Activated naive CD8-positive, alpha-beta T cell (primary cell): Measurements from ENCODE around the gene TGFB1I1.
"Not testable (repeated sequence)": the region's sequence is repeated elsewhere in the genome, so short reads cannot be mapped to it uniquely, and the experiment has no call there.

ENCODE experiments used
- H3K27ac Mint-ChIP-seq: one replicate; pipeline ENCODE4 v1.8.0; 2021; ENCODE audit warnings: mixed read lengths
- H3K27me3 Mint-ChIP-seq: one replicate; pipeline ENCODE4 v1.8.0; 2021; ENCODE audit warnings: mixed read lengths
- H3K36me3 Mint-ChIP-seq: one replicate; pipeline ENCODE4 v1.8.0; 2021; ENCODE audit warnings: mixed read lengths
- H3K4me1 Mint-ChIP-seq: one replicate; pipeline ENCODE4 v1.8.0; 2021; ENCODE audit warnings: low read depth, mixed read lengths
- H3K4me3 Mint-ChIP-seq: one replicate; pipeline ENCODE4 v1.8.0; 2021; ENCODE audit warnings: mild to moderate bottlenecking, mixed read lengths
- H3K9me3 Mint-ChIP-seq: one replicate; pipeline ENCODE4 v1.8.0; 2021; ENCODE audit warnings: low read depth, mixed read lengths

The TGFB1I1 gene

DNA sequence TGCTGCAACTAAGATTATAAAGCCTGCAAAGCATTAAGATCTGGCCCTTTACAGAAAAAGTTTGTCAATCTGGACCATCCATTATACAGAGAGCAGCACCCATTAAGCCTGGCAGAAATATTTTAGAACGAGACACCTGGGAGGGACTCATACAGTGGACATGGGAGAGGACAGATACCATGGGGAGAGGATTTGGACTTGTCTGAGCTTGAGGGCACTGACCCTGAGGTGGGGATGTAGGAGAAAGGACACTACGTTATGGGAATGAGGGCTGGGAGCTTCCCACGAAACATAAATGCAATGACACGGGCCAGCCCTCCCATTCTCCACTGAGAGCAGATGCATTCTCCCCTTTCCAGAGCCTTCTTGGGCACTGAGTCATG lies 30.0 kb downstream of the TGFB1I1 start:
- Mint-ChIP-seq H3K4me1 (peaks cover 27% of the 10 kb centered on the region), H3K27me3 (no peaks in the 10 kb centered on the region), H3K36me3 (peaks cover 3% of the 10 kb centered on the region), H3K9me3 (no peaks in the 10 kb centered on the region), H3K27ac (no peak overlapping the region), H3K4me3 (no peak overlapping the region)

DNA sequence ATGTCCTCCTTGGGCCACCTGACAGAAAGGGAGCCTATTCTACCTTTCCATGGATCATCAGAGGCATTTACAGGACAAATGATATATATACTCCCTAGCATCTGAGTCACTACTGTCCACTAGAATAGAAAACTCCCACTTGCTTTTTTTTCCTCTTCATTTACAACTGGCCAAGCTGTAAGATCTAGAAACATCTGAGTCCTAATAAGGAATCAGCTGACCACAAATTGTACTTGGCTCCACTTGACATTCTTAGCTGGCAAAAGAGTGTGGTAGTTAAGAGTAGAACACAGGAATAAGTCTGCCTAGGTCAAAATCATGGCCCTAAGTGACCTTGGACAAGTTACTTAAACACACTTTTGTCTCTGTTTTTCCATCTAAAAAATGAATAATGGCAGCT lies 31.0 kb downstream of the TGFB1I1 start:
- peaks cover 30% of the 10 kb centered on the region for H3K4me1 Mint-ChIP-seq
- H3K9me3 Mint-ChIP-seq = no peaks in the 10 kb centered on the region
- H3K27me3 Mint-ChIP-seq = no peaks in the 10 kb centered on the region
- H3K27ac Mint-ChIP-seq = no peak overlapping the region
- H3K4me3 Mint-ChIP-seq = no peak overlapping the region
- peaks cover 3% of the 10 kb centered on the region for H3K36me3 Mint-ChIP-seq

DNA sequence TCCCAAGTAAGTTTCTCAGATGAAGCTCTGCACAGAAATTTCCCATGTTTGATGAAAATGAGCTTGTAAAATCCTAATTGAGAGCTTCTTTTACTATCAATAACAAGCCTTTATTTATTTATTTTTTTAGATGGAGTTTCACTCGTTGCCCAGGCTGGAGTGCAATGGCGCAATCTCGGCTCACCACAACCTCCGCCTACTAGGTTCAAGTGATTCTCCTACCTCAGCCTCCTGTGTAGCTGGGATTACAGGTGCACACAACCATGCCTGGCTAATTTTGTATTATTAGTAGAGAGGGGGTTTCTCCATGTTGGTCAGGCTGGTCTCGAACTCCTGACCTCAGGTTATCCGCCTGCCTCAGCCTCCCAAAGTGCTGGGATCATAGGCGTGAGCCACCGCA lies 31.6 kb downstream of the TGFB1I1 start:
- H3K27ac Mint-ChIP-seq = not testable (repeated sequence)

DNA sequence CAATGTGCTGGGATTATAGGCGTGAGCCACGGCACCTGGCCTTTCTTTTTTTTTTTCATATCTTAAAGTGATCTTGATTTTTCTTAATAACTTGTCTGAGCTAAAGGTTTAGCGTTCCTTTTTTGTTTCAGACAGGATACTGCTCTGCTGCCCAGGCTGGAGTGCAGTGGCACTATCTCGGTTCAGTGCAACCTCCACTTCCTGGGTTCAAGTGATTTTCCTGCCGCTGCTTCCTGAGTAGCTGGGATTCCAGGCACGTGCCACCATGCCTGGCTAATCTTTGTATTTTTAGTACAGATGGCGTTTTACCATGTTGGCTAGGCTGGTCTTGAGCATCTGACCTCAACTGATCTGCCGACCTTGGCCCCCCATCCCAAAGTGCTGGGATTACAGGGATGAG lies 32.2 kb downstream of the TGFB1I1 start:
- H3K9me3 Mint-ChIP-seq = no peaks in the 10 kb centered on the region
- H3K36me3 Mint-ChIP-seq = peaks cover 3% of the 10 kb centered on the region
- H3K27me3 Mint-ChIP-seq = no peaks in the 10 kb centered on the region
- H3K27ac Mint-ChIP-seq = peak overlapping the region; percentile 55
- H3K4me3 Mint-ChIP-seq = no peak overlapping the region
- H3K4me1 Mint-ChIP-seq = peaks cover 38% of the 10 kb centered on the region

More for the DNA sequence above, 31.6 kb downstream of the TGFB1I1 start:
- H3K36me3 Mint-ChIP-seq, H3K4me3 Mint-ChIP-seq, H3K9me3 Mint-ChIP-seq, H3K27me3 Mint-ChIP-seq: not testable (repeated sequence)
- H3K4me1 Mint-ChIP-seq = peaks cover 32% of the 10 kb centered on the region

DNA sequence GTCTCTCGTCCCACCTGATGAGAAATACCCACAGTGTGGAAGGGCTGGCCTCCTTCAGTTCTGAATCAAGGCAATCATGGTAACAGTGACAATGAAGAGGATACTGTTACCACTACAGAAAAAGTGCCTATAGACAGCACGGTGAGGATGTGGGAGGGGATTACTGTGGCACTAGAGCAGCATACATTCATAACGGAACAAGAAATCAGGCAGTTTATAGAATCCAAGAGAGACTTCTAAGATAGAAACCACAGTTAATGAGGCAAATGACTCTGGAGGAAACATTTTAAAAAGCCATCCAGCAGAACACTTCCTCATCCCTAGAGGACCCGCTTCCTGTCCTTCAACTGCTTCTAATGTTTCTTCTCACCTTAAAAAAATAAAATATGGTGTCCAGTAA lies 33.5 kb downstream of the TGFB1I1 start:
- Mint-ChIP-seq H3K27ac (peak overlapping the region; percentile 66), H3K4me3 (no peak overlapping the region), H3K27me3 (no peaks in the 10 kb centered on the region), H3K4me1 (peaks cover 45% of the 10 kb centered on the region), H3K9me3 (no peaks in the 10 kb centered on the region), H3K36me3 (peaks cover under 1% of the 10 kb centered on the region)

DNA sequence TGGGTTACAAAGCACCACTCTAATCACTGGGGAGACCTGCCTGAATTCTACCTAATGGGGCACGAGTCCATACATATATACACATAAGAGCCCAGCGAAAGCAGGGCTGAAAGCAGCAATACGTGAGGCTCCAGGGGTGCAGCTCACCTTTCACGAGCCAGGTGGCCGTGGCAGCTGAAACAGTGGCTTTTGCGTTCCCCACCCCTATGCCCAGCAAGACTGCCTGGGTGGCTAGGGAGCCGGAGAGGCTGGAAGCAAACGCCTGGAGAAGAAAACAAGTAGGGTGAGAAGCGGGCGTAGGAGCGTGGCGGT lies 35.6 kb downstream of the TGFB1I1 start:
- Mint-ChIP-seq H3K4me3 (peak overlapping the region; percentile 95), H3K36me3 (no peaks in the 10 kb centered on the region), H3K4me1 (peaks cover 43% of the 10 kb centered on the region), H3K9me3 (no peaks in the 10 kb centered on the region), H3K27ac (peak overlapping the region; percentile 97), H3K27me3 (no peaks in the 10 kb centered on the region)

DNA sequence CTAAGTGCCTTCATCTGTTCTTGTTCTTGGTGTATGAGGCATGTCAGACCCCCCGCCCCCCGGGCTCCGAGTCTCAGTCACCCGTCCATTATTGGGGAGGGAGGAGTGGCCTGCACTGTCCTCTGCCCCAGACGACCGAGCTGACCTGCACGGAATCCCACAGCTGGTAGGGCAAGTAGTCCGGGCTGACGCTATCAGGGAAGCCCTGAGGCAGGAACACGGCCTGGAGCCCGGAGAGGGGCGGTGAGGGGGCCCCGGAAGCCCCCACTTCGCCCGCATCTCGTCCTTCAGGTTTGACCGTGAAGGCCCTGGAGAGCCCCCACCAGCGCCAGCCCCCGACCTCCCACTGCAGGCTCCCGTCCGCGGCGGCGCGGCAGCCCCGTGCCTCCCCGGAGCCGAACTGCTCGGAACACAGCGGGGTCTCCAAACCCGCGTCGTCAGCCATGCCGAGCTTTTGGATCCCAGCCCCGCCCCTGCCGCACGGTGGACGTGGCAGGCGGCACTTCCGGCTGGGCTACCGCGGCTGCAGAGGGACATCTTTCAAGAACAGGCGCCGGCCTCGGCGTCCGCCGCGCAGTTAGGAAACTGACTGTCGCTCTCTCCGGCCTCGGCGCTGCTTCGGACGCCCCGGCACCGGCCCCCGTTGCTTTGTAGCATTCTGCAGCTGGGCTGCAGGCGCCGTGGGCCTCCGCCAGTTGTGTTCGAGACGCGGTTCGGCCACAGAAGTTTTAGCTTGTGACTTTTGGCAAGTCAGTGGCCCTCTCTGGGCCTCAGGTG lies 36.2 kb downstream of the TGFB1I1 start, which contains the start of gene RUSF1:
RUSF1 (minus strand) TSS at position 463 of the 777 bp plus-strand sequence; CDS start at position 445, 18 bp downstream.
- Mint-ChIP-seq H3K27me3 (no peaks in the 10 kb centered on the region), H3K27ac (peak within 1 kb of the TSS; percentile 97), H3K4me3 (peak within 1 kb of the TSS; percentile 95), H3K36me3 (no peaks in the 10 kb centered on the region), H3K4me1 (peaks cover 43% of the 10 kb centered on the region), H3K9me3 (no peaks in the 10 kb centered on the region)

DNA sequence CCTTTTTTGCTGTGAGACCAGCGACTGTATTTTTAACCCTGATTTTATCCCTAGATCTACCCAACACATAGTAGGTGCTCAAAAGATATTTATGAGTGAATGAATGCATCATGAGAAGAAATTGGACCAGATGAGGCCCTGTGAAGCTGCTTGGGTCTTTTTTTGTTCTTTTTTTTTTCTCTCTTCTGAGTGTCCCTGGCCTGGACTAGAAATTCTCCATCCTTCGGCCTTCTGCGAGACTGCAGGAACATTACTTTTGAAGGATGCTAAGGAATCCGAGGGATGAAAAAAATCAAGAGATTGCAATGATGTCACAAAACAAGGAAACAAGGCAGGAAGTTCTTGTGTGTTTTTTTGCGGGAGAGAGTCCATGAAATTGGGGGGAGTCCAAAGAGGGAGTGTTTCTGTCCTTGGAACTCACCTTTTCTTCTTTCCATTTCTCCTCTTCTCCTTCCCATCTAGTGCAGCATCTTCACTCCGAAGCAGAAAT lies 36.8 kb downstream of the TGFB1I1 start:
- Mint-ChIP-seq H3K4me1 (peaks cover 43% of the 10 kb centered on the region), H3K9me3 (no peaks in the 10 kb centered on the region), H3K36me3 (no peaks in the 10 kb centered on the region), H3K27ac (peak overlapping the region; percentile 97), H3K27me3 (no peaks in the 10 kb centered on the region), H3K4me3 (peak overlapping the region; percentile 95)

DNA sequence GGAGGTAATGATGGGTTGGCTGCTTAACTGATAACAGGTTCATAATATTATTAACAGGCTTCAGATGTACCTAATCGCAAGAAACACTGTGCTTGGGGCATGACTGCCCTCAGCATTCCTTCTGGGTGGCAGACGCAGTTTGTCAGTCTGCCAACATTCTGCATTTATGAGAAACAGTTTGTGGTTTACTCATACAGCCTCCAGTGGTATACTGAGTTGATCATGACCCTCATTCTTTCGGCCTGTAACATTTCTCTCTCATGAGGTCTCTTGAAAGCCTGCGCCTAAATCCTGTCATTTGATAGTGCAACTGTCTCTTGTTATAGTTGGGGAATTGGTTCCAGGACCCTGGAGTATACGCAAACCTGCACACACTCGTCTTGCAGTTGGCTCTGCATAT lies 41.2 kb downstream of the TGFB1I1 start:
- no peak overlapping the region for H3K27ac Mint-ChIP-seq
- H3K4me3 Mint-ChIP-seq = no peak overlapping the region
- peaks cover 17% of the 10 kb centered on the region for H3K4me1 Mint-ChIP-seq
- no peaks in the 10 kb centered on the region for H3K27me3 Mint-ChIP-seq
- no peaks in the 10 kb centered on the region for H3K9me3 Mint-ChIP-seq
- H3K36me3 Mint-ChIP-seq = no peaks in the 10 kb centered on the region

DNA sequence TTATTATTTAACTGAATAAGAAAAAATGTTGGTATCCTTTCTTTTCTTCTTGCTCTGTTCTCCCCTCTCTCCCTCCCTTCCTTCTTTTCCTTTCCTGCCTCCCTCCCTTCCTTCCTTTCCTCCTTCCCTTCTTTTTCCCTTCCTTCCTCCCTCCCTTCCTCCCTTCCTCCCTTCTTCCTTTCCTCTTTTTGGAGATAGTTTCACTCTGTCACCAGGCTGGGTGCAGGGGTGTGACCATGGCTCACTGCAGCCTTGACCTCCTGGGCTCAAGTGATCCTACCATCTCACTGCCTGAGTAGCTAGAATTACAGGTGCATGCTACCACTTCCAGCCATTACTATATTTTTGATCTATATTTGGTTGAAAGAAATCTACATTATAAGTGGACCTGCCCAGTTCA lies 41.9 kb downstream of the TGFB1I1 start:
- no peaks in the 10 kb centered on the region for H3K36me3 Mint-ChIP-seq
- no peak overlapping the region for H3K4me3 Mint-ChIP-seq
- H3K27me3 Mint-ChIP-seq = no peaks in the 10 kb centered on the region
- H3K27ac Mint-ChIP-seq = no peak overlapping the region
- H3K9me3 Mint-ChIP-seq = no peaks in the 10 kb centered on the region
- peaks cover 12% of the 10 kb centered on the region for H3K4me1 Mint-ChIP-seq

DNA sequence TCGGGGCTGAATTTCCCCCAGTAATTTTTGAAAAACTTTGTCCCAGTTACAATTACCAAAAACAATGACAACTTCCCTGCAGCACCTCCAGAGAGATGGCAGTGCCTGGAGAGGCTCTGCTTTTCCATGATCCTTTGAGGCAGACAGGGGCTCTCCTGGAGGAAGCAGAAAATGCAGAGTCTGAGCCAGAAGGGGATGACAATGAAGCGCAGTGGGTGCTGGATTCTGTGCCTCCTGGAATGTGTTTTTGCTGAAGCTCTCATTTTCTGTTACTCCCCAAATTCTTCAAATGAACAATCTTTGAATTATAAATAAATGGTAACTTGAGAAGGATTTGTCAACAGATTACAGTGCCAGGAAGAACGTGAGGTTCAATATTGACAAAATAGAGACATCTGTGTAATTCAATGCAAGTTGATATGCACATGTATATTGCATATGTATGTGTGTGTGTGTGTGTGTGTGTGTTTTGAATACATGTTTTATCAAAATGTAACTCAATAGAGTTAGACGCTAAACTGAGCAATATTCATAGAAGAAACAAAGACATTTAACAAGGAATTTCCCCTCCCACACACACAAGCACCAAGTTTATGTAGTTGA lies 45.9 kb downstream of the TGFB1I1 start:
- Mint-ChIP-seq H3K36me3 (no peaks in the 10 kb centered on the region), H3K4me1 (no peaks in the 10 kb centered on the region), H3K27ac (no peak overlapping the region), H3K9me3 (no peaks in the 10 kb centered on the region), H3K27me3 (no peaks in the 10 kb centered on the region), H3K4me3 (no peak overlapping the region)

DNA sequence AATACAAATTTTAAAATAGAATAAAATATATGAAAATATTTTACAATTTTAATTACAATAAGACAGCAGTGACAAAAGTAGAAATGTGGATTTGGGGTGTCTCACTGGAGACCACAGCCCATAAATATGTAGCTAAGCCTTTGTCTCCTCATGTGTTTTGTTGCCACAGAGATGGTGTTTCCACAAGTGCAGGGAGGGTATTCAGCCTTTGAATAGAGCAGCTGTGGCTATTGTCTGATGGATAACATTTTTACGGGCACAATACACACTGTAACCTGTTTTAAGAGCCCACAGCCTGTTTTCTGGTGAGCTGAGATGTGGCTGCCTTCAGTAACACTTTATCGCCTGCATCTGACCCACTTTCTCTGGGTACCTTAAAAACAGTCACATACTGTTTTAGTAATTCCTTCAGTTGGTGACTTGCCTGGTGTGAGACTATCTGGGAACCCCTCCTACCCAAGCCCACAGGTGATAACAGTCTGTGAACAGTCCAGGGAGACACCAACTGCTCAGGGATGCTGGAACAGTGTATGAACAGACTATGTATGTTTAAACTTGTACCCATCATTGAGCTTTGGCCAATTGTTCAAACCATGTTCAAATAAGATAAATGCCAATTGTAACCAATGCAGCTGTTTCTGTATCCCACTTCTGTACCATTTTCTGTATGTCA lies 47.9 kb downstream of the TGFB1I1 start:
- Mint-ChIP-seq H3K9me3 (no peaks in the 10 kb centered on the region), H3K27me3 (no peaks in the 10 kb centered on the region), H3K27ac (no peak overlapping the region), H3K4me3 (no peak overlapping the region), H3K4me1 (no peaks in the 10 kb centered on the region), H3K36me3 (no peaks in the 10 kb centered on the region)

DNA sequence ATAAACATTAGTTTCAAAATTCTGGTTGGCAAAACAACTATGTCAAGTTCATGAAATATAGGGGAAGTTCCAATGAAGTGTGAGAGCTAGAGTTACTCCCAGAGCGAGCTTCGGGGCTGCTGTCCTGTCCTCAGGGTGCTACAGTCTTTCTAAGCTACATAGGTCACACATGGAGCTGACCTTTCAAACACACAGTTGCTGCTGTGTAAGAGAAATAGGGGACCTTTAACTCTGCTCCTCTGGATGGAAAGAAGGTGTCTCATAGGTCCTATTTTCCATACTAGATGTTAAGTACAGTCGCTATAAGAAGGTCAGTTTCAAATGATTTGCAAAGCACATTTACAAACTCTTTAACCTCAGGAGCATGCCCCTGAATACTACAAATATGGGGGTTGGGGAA lies 49.4 kb downstream of the TGFB1I1 start:
- H3K4me3 Mint-ChIP-seq = no peak overlapping the region
- no peaks in the 10 kb centered on the region for H3K36me3 Mint-ChIP-seq
- no peak overlapping the region for H3K27ac Mint-ChIP-seq
- no peaks in the 10 kb centered on the region for H3K4me1 Mint-ChIP-seq
- H3K27me3 Mint-ChIP-seq = no peaks in the 10 kb centered on the region
- H3K9me3 Mint-ChIP-seq = no peaks in the 10 kb centered on the region

DNA sequence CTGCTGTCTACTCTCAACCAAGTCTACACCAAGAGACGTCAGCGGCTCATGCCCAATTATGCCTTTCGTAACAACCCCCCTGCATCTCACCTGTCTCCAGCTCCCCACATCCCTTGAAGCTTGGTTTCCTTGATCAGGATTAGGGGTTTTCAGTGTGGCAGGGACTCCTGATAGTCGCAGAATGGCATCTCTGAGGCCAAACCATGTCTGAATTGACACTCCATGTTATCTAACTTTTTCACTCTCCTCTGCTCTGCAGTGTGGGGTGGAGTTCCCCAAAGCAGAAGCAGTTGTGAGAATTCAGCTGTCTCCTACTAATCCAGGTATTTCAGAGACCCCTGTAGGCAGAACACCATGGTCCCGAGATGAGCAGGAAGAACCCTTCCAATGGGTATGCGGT lies 50.1 kb downstream of the TGFB1I1 start:
- Mint-ChIP-seq H3K4me3 (no peak overlapping the region), H3K4me1 (no peaks in the 10 kb centered on the region), H3K36me3 (no peaks in the 10 kb centered on the region), H3K9me3 (no peaks in the 10 kb centered on the region), H3K27me3 (no peaks in the 10 kb centered on the region), H3K27ac (no peak overlapping the region)

DNA sequence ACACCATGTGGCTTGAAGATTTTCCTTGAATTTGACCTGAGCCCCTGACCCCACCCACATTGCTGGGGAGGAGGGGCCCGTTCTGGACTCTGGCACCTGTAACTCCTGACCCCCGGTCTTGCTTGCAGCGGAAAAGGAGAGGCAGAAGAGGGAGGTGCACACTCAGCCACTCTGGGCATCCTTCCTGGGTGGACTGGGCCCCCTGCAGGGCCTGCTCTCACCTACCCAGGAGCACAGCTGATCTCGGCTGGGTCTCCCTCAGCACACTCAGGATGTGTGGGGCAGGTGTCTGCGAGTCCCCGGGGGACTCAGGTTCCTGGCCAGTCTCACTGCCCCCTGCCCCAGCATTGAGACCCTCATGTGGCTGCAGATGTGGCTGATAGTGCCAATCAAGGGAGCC lies 51.8 kb downstream of the TGFB1I1 start:
- not testable (repeated sequence) for H3K4me3 Mint-ChIP-seq, H3K4me1 Mint-ChIP-seq, H3K27ac Mint-ChIP-seq, H3K9me3 Mint-ChIP-seq, H3K36me3 Mint-ChIP-seq, H3K27me3 Mint-ChIP-seq
